Skeletal muscle tissue (tissue), 4 donors: ENCODE data around the gene ATXN7L3. TPM values are rescaled to one million over a fixed set of nuclear protein-coding genes. Genes with fewer than 3 reads are reported as not detected.
"Not testable (repeated sequence)": the region's sequence is repeated elsewhere in the genome, so short reads cannot be mapped to it uniquely, and the experiment has no call there.

ENCODE experiments used
- H3K27ac ChIP-seq: one replicate; pipeline ENCODE4 v1.7.0; 2013; ENCODE audit warnings: mild to moderate bottlenecking, low read depth, low read length, inconsistent platforms
- H3K27me3 ChIP-seq, 3 donors: one replicate each; pipeline ENCODE4 v1.7.0; 2013; ENCODE audit warnings: low read length in 3 of 3; ENCODE audit not compliant: control insufficient read depth in 3 of 3, insufficient read depth in 3 of 3
- H3K36me3 ChIP-seq, 3 donors: one replicate each; pipeline ENCODE4 v1.7.0; 2013; ENCODE audit warnings: low read length in 3 of 3; ENCODE audit not compliant: control insufficient read depth in 3 of 3, insufficient read depth in 3 of 3
- H3K4me1 ChIP-seq, 3 donors: one replicate each; pipeline ENCODE4 v1.7.0; 2013; ENCODE audit warnings: low read length in 3 of 3, mild to moderate bottlenecking in 3 of 3; ENCODE audit not compliant: control insufficient read depth in 3 of 3, insufficient read depth in 3 of 3
- H3K4me3 ChIP-seq, 3 donors: one replicate each; pipeline ENCODE4 v1.7.0; 2013; ENCODE audit warnings: low read length in 3 of 3
- H3K9ac ChIP-seq, 3 donors: one replicate each; pipeline ENCODE4 v1.7.0; 2013; ENCODE audit warnings: low read length in 3 of 3, mild to moderate bottlenecking in 3 of 3, moderate library complexity in 2 of 3, low read depth in 1 of 3
- H3K9me3 ChIP-seq, 3 donors: one replicate each; pipeline ENCODE4 v1.7.0; 2013; ENCODE audit warnings: low read length in 3 of 3; ENCODE audit not compliant: control insufficient read depth in 3 of 3
- total RNA-seq: library from RNA; depleted of rRNA; stranded (reverse); fragments of >200 nt; gene quantifications from one replicate; pipeline ENCODE4 v1.2.3, GENCODE V29; 2014
- donor health status: Osteomylitis.

ATXN7L3 gene
- 21.4 TPM for total RNA-seq

GRCh38 chr17:44199553-44200477, at the start of gene ATXN7L3:
Gene ATXN7L3, minus strand, starts transcription at chr17:44199884. Its CDS starts 1,814 bp downstream, at chr17:44198070.
- H3K27ac ChIP-seq: peak within 1 kb of the TSS; percentile 90
- H3K9ac ChIP-seq: peak within 1 kb of the TSS; percentile 89 to 95 (median 92)
- no peaks in the 10 kb centered on the region for H3K27me3 ChIP-seq
- H3K36me3 ChIP-seq: peaks cover 11 to 23% (median 20%) of the 10 kb centered on the region in 3 donors
- no peaks in the 10 kb centered on the region for H3K9me3 ChIP-seq
- peaks cover 16 to 54% (median 22%) of the 10 kb centered on the region in 3 donors for H3K4me1 ChIP-seq
- H3K4me3 ChIP-seq: peak within 1 kb of the TSS; percentile 82 to 88 (median 86)

- Histone ChIP-seq H3K4me3 (peak overlapping the region; percentile 13 to 38 (median 32)), H3K9ac (peak overlapping the region in 2 of 3 donors; percentile 65 to 76), H3K36me3 (no peaks in the 10 kb centered on the region), H3K27ac (no peak overlapping the region), H3K9me3 (no peaks in the 10 kb centered on the region), H3K4me1 (peaks cover 29 to 32% (median 32%) of the 10 kb centered on the region in 3 donors), H3K27me3 (no peaks in the 10 kb centered on the region)
Observed at GRCh38 chr17:44247876-44248736, 48.4 kb upstream of the ATXN7L3 start.

- Histone ChIP-seq H3K36me3 (no peaks in the 10 kb centered on the region), H3K9ac (peak overlapping the region in 2 of 3 donors; percentile 65 to 76), H3K27me3 (no peaks in the 10 kb centered on the region), H3K9me3 (no peaks in the 10 kb centered on the region), H3K4me3 (peak overlapping the region; percentile 32 to 58 (median 56)), H3K4me1 (peaks cover 29 to 32% (median 32%) of the 10 kb centered on the region in 3 donors), H3K27ac (peak overlapping the region; percentile 1)
Observed at GRCh38 chr17:44247440-44247841, 47.8 kb upstream of the ATXN7L3 start.

GRCh38 chr17:44241106-44241624, 41.5 kb upstream of the ATXN7L3 start:
- Histone ChIP-seq H3K27ac (no peak overlapping the region), H3K9me3 (no peaks in the 10 kb centered on the region), H3K4me1 (peaks cover 6 to 7% (median 7%) of the 10 kb centered on the region in 3 donors), H3K4me3 (no peak overlapping the region), H3K9ac (no peak overlapping the region), H3K36me3 (no peaks in the 10 kb centered on the region), H3K27me3 (no peaks in the 10 kb centered on the region)

- H3K4me1 ChIP-seq, H3K9me3 ChIP-seq: not testable (repeated sequence)
Observed at GRCh38 chr17:44237886-44238285, 38.2 kb upstream of the ATXN7L3 start.

GRCh38 chr17:44236444-44236991, 36.8 kb upstream of the ATXN7L3 start:
- no peak overlapping the region for H3K27ac ChIP-seq
- H3K4me1 ChIP-seq: peaks cover 0 to 6% (median 0%) of the 10 kb centered on the region in 3 donors
- no peaks in the 10 kb centered on the region for H3K9me3 ChIP-seq
- no peak overlapping the region for H3K4me3 ChIP-seq
- no peaks in the 10 kb centered on the region for H3K27me3 ChIP-seq
- H3K36me3 ChIP-seq: no peaks in the 10 kb centered on the region
- H3K9ac ChIP-seq: no peak overlapping the region

More at GRCh38 chr17:44237886-44238285, 38.2 kb upstream of the ATXN7L3 start:
- not testable (repeated sequence) for H3K36me3 ChIP-seq, H3K9ac ChIP-seq, H3K27me3 ChIP-seq, H3K27ac ChIP-seq, H3K4me3 ChIP-seq

- H3K9me3 ChIP-seq: no peaks in the 10 kb centered on the region
- H3K4me1 ChIP-seq: peaks cover 0 to 6% (median 0%) of the 10 kb centered on the region in 3 donors
- no peak overlapping the region for H3K9ac ChIP-seq
- no peak overlapping the region for H3K27ac ChIP-seq
- no peaks in the 10 kb centered on the region for H3K27me3 ChIP-seq
- H3K4me3 ChIP-seq: no peak overlapping the region
- no peaks in the 10 kb centered on the region for H3K36me3 ChIP-seq
Observed at GRCh38 chr17:44235583-44235936, 35.9 kb upstream of the ATXN7L3 start.

- no peaks in the 10 kb centered on the region for H3K9me3 ChIP-seq
- H3K4me1 ChIP-seq: peaks cover 4 to 7% (median 6%) of the 10 kb centered on the region in 3 donors
- no peak overlapping the region for H3K4me3 ChIP-seq
- H3K9ac ChIP-seq: no peak overlapping the region
- H3K27me3 ChIP-seq: no peaks in the 10 kb centered on the region
- H3K27ac ChIP-seq: no peak overlapping the region
- no peaks in the 10 kb centered on the region for H3K36me3 ChIP-seq
Observed at GRCh38 chr17:44233582-44233981, 33.9 kb upstream of the ATXN7L3 start.

GRCh38 chr17:44232061-44232460, 32.4 kb upstream of the ATXN7L3 start:
- Histone ChIP-seq H3K27ac (no peak overlapping the region), H3K9me3 (no peaks in the 10 kb centered on the region), H3K9ac (no peak overlapping the region), H3K4me3 (no peak overlapping the region), H3K36me3 (no peaks in the 10 kb centered on the region), H3K4me1 (peaks cover 4 to 7% (median 6%) of the 10 kb centered on the region in 3 donors), H3K27me3 (no peaks in the 10 kb centered on the region)
